ENCODE measurements around the gene IMP3.
A peak's percentile ranks its signal among the peaks of the same experiment; 100 is the strongest.
"Not testable (repeated sequence)": the region's sequence is repeated elsewhere in the genome, so short reads cannot be mapped to it uniquely, and the experiment has no call there.

IMP3 gene

GRCh38 chr15:75649848-75650247, 9.8 kb upstream of the IMP3 start:
- no peak for DNase-seq

- no peak for DNase-seq
Observed at GRCh38 chr15:75649045-75649761, 9.2 kb upstream of the IMP3 start.

- DNase-seq: no peak
Observed at GRCh38 chr15:75648156-75649000, 8.4 kb upstream of the IMP3 start.

GRCh38 chr15:75647370-75648155, 7.5 kb upstream of the IMP3 start, which contains the start of gene SNX33:
Gene SNX33, plus strand, starts transcription at chr15:75647912. Its CDS starts 1,191 bp downstream, at chr15:75649103.
- no peak for DNase-seq

- no peak for DNase-seq
Observed at GRCh38 chr15:75646944-75647364, 6.9 kb upstream of the IMP3 start.

- no peak for DNase-seq
Observed at GRCh38 chr15:75646112-75646943, 6.3 kb upstream of the IMP3 start.

- no peak for DNase-seq
Observed at GRCh38 chr15:75644376-75644775, 4.4 kb upstream of the IMP3 start.

GRCh38 chr15:75641603-75642002, 1.6 kb upstream of the IMP3 start:
- DNase-seq: no peak

- DNase-seq: no peak
Observed at GRCh38 chr15:75641179-75641503, 1.1 kb upstream of the IMP3 start.

GRCh38 chr15:75640483-75641178, 607 bp upstream of the IMP3 start:
- no peak for DNase-seq

GRCh38 chr15:75639191-75639708, 774 bp downstream of the IMP3 start:
- no peak for DNase-seq

GRCh38 chr15:75637245-75638009, 2.6 kb downstream of the IMP3 start:
- DNase-seq: no peak

- no peak for DNase-seq
Observed at GRCh38 chr15:75636026-75636425, 4.0 kb downstream of the IMP3 start.

- not testable (repeated sequence) for DNase-seq
Observed at GRCh38 chr15:75633922-75634321, 6.1 kb downstream of the IMP3 start.

GRCh38 chr15:75631935-75632334, 8.1 kb downstream of the IMP3 start:
- DNase-seq: no peak

- DNase-seq: peak; percentile 87
Observed at GRCh38 chr15:75625542-75626347, 14.3 kb downstream of the IMP3 start, which contains the start of gene SNUPN. Gene SNUPN, minus strand, starts transcription at chr15:75625725. Its CDS starts 4,674 bp downstream, at chr15:75621051.

GRCh38 chr15:75622505-75622904, 17.5 kb downstream of the IMP3 start:
- DNase-seq: no peak

- no peak for DNase-seq
Observed at GRCh38 chr15:75620841-75621391, 19.1 kb downstream of the IMP3 start.

- DNase-seq: no peak
Observed at GRCh38 chr15:75620058-75620820, 19.8 kb downstream of the IMP3 start.
